Erythroblast (primary cell): Measurements from ENCODE around the gene CELF3.

ENCODE experiments used
- GATA1 ChIP-seq: IDR thresholded peaks from 2 replicates; pipeline ENCODE4 v1.6.1; 2011; ENCODE audit warnings: low read depth, mild to moderate bottlenecking, control low read depth, low read length, moderate library complexity
- POLR2A ChIP-seq: IDR thresholded peaks from 2 replicates; pipeline ENCODE4 v1.6.1; 2011; ENCODE audit warnings: mild to moderate bottlenecking, low read length

DNA sequence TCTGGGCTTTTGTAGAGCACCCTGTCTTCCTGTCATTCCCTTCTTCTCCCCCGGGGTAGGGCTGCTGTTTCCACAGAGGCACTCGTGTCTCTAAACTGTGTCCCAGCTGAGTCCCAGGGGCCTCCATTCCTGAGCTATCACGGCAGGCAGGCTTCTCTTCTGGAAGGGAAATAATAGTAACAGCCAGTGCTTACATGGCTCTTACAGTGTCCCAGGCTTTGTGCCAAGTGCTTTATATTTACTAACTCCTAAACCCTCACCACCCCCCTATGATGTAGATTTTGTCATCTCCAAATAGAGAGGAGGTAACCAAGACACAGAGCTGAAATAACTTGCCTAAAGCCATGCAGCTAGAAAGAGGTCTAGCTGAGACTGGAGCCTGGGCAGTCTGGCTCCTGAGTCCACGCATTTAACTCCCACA lies 1.4 kb upstream of the CELF3 start:
- TF ChIP-seq POLR2A (no peak), GATA1 (no peak)
